MG63 (cell line): ENCODE results near the gene SNRNP35. TPM values are rescaled to one million over a fixed set of nuclear protein-coding genes. Genes with fewer than 3 reads are reported as not detected.
"Not testable (repeated sequence)": the region's sequence is repeated elsewhere in the genome, so short reads cannot be mapped to it uniquely, and the experiment has no call there.

Experiments
- DNase-seq: peaks from one replicate; pipeline ENCODE4 v3.0.0-alpha.2; 2020
- H3K27me3 ChIP-seq: fragments of 250-450 bp; sonication (Bioruptor Pico); 2 replicates; pipeline ENCODE4 v1.5.1; 2020; ENCODE audit warnings: mild to moderate bottlenecking, moderate library complexity
- H3K36me3 ChIP-seq: fragments of 250-450 bp; sonication (Bioruptor Pico); 2 replicates; pipeline ENCODE4 v1.5.1; 2020; ENCODE audit warnings: mild to moderate bottlenecking, moderate library complexity
- H3K4me3 ChIP-seq: fragments of 250-450 bp; sonication (Bioruptor Pico); 2 replicates; pipeline ENCODE4 v1.5.1; 2020; ENCODE audit warnings: mild to moderate bottlenecking, moderate library complexity
- H3K9me3 ChIP-seq: fragments of 250-450 bp; sonication (Bioruptor Pico); 2 replicates; pipeline ENCODE4 v1.5.1; 2020; ENCODE audit warnings: mild to moderate bottlenecking, moderate library complexity
- total RNA-seq: library from RNA; depleted of rRNA; stranded (reverse); fragments of >200 nt; shearing (Covaris generic); gene quantifications from 2 replicates; pipeline ENCODE4 v1.2.3, GENCODE V29; 2014; ENCODE audit warnings: low replicate concordance

SNRNP35 gene
- total RNA-seq, 1 experiment from 2014 or later: 16.4 TPM

GRCh38 chr12:123478069-123478468, 20.1 kb downstream of the SNRNP35 start:
- DNase-seq: no peak
- Histone ChIP-seq H3K9me3 (no peaks in the 10 kb centered on the region), H3K27me3 (no peaks in the 10 kb centered on the region), H3K4me3 (no peak overlapping the region), H3K36me3 (peaks cover 28% of the 10 kb centered on the region)

- Histone ChIP-seq H3K4me3 (no peak overlapping the region), H3K9me3 (no peaks in the 10 kb centered on the region), H3K36me3 (peaks cover 33% of the 10 kb centered on the region), H3K27me3 (no peaks in the 10 kb centered on the region)
- DNase-seq: peak; percentile 80
Observed at GRCh38 chr12:123478762-123479161, 20.8 kb downstream of the SNRNP35 start.

- no peak overlapping the region for H3K4me3 ChIP-seq
- no peak for DNase-seq
- H3K27me3 ChIP-seq: no peaks in the 10 kb centered on the region
Observed at GRCh38 chr12:123479442-123480180, 21.7 kb downstream of the SNRNP35 start.

GRCh38 chr12:123481251-123481650, 23.3 kb downstream of the SNRNP35 start:
- H3K27me3 ChIP-seq, DNase-seq, H3K9me3 ChIP-seq, H3K4me3 ChIP-seq: not testable (repeated sequence)
- peaks cover 27% of the 10 kb centered on the region for H3K36me3 ChIP-seq

More at GRCh38 chr12:123479442-123480180, 21.7 kb downstream of the SNRNP35 start:
- Histone ChIP-seq H3K36me3 (peaks cover 33% of the 10 kb centered on the region), H3K9me3 (no peaks in the 10 kb centered on the region)

- Histone ChIP-seq H3K4me3 (no peak overlapping the region), H3K36me3 (peaks cover 21% of the 10 kb centered on the region), H3K9me3 (no peaks in the 10 kb centered on the region), H3K27me3 (no peaks in the 10 kb centered on the region)
- no peak for DNase-seq
Observed at GRCh38 chr12:123482876-123483275, 24.9 kb downstream of the SNRNP35 start.

DNA sequence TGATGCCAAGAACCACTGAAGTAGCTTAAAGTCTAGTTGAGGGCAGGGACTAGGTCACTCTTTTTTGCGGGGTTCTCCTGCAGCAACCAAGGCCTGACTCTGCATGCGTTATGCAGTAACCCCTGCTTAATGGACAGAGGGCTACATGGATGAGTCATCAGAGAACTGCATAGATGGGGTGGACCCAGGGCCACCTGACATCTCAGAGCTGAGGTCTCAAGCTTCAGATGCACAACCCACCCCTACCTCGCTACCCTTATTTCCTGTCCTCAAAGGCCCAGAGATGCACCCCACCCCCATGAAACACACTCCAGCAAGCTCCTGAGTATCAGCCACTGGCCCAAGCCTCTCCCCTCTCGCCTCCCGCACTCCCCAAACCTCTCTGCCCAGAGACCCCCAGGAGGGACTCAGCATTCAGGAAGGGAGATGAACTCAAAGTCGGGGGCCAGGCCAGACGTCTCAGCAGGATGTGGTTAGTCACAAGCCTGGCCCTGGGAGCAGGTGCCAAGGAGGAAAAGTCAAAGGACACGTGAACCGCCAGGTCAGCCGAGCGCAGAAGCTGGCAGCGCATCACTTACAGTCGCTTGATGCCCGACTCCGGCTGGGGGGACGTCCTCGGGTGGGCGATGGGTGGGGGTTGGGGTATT, 25.8 kb downstream of the SNRNP35 start:
- Histone ChIP-seq H3K9me3 (no peaks in the 10 kb centered on the region), H3K27me3 (no peaks in the 10 kb centered on the region), H3K36me3 (peaks cover 18% of the 10 kb centered on the region), H3K4me3 (no peak overlapping the region)
- no peak for DNase-seq

DNA sequence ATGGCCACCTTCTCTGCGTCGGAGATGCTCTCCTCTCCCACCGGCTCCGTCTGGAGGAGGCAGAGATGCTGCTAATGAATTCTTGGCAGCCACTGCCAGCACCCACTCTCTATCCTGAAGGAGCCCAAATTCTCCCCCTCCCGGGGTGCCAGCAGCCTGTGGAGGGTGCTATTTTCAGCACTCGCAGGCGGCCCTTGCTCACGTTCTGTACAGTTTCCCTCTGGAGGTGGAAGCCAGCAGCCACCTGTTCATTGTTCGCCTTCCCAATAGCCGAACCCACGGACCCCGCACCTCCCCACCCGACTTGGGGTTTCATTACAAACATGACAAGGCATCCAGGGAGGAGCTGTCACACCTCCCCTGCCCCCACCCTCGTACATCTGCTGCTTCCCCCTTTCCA, 27.8 kb downstream of the SNRNP35 start:
- Histone ChIP-seq H3K27me3 (no peaks in the 10 kb centered on the region), H3K9me3 (no peaks in the 10 kb centered on the region), H3K36me3 (peaks cover 5% of the 10 kb centered on the region), H3K4me3 (no peak overlapping the region)
- no peak for DNase-seq

DNA sequence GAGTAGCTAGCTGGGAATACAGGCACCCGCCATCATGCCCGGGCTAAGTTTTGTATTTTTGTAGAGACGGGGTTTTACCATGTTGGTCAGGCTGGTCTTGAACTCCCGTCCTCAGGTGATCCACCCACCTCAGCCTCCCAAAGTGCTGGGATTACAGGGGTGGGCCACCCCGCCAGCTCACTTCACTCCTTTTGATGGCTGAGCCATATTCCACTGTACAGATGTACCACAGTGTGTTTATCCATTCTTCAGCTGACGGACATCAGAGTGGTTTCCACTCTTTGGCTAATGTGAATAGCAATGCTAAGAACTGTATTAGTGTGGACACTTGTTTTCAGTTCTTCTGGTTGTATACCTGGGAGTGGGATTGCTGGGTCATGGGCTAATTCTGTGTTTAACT, 29.5 kb downstream of the SNRNP35 start:
- Histone ChIP-seq H3K4me3 (no peak overlapping the region), H3K9me3 (no peaks in the 10 kb centered on the region), H3K36me3 (peaks cover 5% of the 10 kb centered on the region), H3K27me3 (no peaks in the 10 kb centered on the region)
- DNase-seq: no peak

DNA sequence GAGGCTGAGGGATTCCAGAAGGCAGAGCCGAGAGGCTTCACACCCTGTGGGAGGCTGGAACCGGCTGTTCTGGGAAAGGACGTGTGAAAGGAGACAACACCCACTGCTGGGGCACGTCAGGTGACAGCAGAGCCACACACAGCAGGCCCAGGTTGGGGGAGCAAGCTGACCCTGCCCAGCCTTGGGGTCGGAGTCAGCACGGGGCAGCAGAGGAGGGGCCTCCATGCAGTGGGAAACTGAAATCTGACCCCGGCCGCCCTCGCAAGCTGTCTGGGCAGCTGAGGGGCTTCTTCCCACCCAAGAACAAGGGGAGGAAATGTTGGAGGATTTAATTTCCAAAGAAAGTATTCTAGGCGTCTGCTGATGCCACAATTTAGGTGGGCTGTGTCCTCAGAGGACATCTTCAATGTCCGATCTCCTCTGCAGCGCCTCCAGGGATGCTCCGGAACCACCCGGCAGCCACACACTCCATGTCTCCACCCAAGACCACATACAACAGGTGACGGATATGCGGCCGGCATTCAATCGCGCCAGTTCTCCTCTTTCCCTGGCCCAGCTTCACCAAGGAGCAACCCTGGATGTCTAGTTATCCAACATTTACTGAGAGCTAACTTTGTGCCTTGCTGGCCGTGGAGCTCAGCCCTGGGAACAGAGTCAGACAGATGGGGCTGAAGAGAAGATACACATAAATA, 30.7 kb downstream of the SNRNP35 start:
- no peak for DNase-seq
- Histone ChIP-seq H3K4me3 (no peak overlapping the region), H3K36me3 (peaks cover under 1% of the 10 kb centered on the region; the same call in 1 of the 2 replicates)

DNA sequence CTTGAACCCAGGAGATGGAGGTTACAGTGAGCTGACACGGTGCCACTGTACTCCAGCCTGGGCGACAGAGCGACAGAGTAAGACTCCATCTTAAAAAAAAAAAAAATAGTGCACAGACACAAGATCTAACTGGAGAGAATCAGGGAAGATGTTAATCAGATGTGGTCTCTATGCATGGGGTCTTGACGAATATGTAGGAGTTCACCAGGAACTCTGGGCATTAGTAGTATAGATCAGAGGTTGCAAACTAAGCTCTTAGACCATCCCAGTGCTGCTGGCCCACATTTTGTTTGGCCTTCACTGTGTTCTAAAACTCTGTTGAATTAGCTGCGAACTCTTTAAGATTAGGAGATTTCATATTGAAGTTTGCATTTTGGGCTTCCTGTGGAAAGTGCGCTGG, 31.6 kb downstream of the SNRNP35 start:
- DNase-seq: no peak
- Histone ChIP-seq H3K27me3 (no peaks in the 10 kb centered on the region), H3K9me3 (no peaks in the 10 kb centered on the region), H3K36me3 (no peaks in the 10 kb centered on the region), H3K4me3 (no peak overlapping the region)

More for the DNA sequence above, 30.7 kb downstream of the SNRNP35 start:
- no peaks in the 10 kb centered on the region for H3K9me3 ChIP-seq
- no peaks in the 10 kb centered on the region for H3K27me3 ChIP-seq

DNA sequence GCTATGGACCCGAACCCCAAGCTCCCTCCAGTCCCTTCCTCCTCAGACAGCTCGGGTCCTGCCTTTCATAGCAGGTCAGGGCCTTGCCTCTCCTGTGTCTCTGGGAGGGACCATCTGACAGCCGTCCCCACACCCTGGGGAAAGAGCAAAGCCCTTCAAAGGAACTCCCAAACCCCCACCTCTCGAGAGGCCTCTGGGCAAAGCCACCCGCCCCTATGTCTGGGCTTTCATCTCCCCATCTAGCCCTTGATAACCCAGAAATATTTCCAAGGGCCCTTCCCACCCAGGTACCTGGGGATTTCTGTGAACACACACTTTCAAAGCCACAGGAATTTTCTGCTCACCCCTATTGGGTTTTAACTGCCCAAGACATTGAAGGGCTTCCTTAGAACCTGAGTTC, 32.1 kb downstream of the SNRNP35 start:
- Histone ChIP-seq H3K36me3 (no peaks in the 10 kb centered on the region), H3K27me3 (no peaks in the 10 kb centered on the region), H3K4me3 (no peak overlapping the region), H3K9me3 (no peaks in the 10 kb centered on the region)
- no peak for DNase-seq

GRCh38 chr12:123491056-123491455, 33.1 kb downstream of the SNRNP35 start:
- Histone ChIP-seq H3K4me3 (no peak overlapping the region), H3K27me3 (no peaks in the 10 kb centered on the region), H3K36me3 (no peaks in the 10 kb centered on the region), H3K9me3 (no peaks in the 10 kb centered on the region)
- DNase-seq: no peak

GRCh38 chr12:123491481-123491880, 33.5 kb downstream of the SNRNP35 start:
- H3K27me3 ChIP-seq: no peaks in the 10 kb centered on the region
- no peaks in the 10 kb centered on the region for H3K9me3 ChIP-seq
- DNase-seq: no peak
- H3K4me3 ChIP-seq: no peak overlapping the region
- no peaks in the 10 kb centered on the region for H3K36me3 ChIP-seq

DNA sequence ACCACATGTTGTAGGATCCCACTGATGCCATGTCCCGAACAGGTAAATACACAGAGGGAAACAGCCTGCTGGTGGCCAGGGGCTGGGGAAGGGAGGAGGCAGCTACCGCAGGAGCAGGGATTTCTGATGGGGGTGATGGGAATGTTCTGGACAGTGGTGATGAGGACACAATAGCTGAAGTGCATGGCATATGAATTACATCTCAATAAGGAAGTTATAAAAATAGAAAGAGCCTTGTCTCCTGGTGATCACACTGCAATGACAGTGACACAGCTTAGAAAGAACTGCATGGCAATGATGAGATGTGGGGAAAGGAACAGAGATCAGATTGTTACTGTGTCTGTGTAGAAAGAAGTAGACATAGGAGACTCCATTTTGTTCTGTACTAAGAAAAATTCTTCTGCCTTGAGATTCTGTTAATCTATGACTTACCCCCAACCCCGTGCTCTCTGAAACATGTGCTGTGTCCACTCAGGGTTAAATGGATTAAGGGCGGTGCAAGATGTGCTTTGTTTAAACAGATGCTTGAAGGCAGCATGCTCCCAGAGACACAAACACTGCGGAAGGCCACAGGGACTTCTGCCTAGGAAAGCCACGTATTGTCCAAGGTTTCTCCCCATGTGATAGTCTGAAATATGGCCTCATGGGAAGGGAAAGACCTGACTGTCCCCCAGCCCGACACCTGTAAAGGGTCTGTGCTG, 34.5 kb downstream of the SNRNP35 start:
- not testable (repeated sequence) for H3K27me3 ChIP-seq, DNase-seq, H3K4me3 ChIP-seq

DNA sequence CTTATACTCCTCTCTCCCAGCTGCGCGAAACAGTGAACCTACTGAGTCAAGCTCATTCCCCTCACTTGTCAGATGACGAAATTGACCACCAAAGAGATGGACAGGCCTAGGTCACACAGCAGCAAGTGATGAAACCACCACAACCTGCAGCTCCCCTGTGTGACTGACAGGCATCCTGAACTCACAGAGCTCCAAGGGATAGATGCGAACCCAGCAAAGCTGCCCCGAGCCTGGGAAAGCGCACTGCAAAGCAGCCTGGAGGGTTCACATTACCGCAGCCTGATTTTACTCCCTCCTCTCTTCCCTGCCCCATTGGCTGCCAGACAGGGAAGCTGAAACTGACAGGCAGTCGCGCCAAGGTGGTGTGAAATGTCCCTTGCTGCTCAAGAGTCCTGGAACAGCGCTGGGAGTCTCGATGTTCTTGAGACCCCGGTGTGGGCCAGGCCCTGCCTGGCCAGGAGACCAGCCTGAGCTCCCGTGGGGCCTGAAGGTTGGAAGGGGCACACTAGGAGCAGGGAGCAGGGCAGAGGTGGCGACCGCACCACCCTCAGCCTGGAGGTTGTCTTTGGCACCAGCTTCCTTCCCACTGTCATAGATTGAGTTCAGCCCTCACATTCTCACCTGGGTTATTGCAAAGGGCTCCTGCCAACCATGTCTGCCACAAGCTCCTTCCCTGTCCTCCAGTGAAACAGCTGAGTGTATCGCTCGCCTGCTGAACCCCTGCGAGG, 36.3 kb downstream of the SNRNP35 start:
- Histone ChIP-seq H3K9me3 (no peaks in the 10 kb centered on the region), H3K36me3 (peaks cover 9% of the 10 kb centered on the region), H3K4me3 (no peak overlapping the region), H3K27me3 (no peaks in the 10 kb centered on the region)
- DNase-seq: no peak

More for the DNA sequence above, 34.5 kb downstream of the SNRNP35 start:
- not testable (repeated sequence) for H3K9me3 ChIP-seq, H3K36me3 ChIP-seq

DNA sequence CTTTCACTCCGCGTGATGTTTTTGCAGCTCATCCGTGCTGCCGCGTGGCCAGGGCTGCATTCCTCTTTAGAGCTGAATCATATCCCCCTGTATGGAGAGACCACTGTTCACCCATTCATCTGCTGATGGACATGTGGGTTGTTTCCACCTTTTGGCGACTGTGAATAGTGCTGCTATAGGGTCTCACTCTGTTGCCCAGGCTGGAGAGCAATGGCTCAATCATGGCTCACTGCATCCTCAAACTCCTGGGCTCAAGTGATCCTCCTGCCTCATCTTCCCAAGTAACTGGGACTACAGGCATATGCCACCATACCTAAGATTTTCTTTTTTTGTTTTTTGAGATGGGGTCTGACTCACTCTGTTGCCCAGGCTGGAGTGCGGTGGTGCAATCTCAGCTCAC, 39.1 kb downstream of the SNRNP35 start:
- DNase-seq: no peak
- H3K4me3 ChIP-seq: no peak overlapping the region
- H3K9me3 ChIP-seq: no peaks in the 10 kb centered on the region
- peaks cover 9% of the 10 kb centered on the region for H3K36me3 ChIP-seq
- H3K27me3 ChIP-seq: no peaks in the 10 kb centered on the region
